Measurements from ENCODE around the gene RALGAPA1.
"Not testable (repeated sequence)": the region's sequence is repeated elsewhere in the genome, so short reads cannot be mapped to it uniquely, and the experiment has no call there.

DNA sequence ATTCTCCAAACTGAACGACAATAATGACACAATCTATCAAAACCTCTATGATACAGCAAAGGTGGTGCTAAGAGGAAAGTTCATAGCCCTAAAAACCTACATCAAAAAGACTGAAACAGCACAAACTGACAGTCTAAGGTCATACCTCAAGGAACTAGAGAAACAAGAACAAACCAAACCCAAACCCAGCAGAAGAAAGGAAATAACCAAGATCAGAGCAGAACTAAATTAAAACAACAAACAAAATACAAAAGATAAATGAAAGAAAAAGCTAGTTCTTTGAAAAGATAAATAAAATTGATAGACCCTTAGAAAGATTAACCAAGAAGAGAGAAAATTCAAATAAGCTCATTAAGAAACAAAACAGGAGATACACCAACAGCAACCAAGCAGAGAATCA is 75.6 kb downstream of the RALGAPA1 start:
- TF ChIP-seq EZH2 (IDR thresholded peaks at IDR 0.05; ENCODE audit: insufficient read depth, poor library complexity, severe bottlenecking); EZH2phosphoT487 (IDR thresholded peaks at IDR 0.05; ENCODE audit: insufficient read depth, low read depth): not testable (repeated sequence)

Data from GM23248 (cell line).